Muscle layer of colon (tissue), 2 donors: Measurements from ENCODE around the gene STIL.
"Not testable (repeated sequence)": the region's sequence is repeated elsewhere in the genome, so short reads cannot be mapped to it uniquely, and the experiment has no call there.

Source experiments
- H3K27ac ChIP-seq: one replicate; pipeline ENCODE4 v1.7.0; 2013; ENCODE audit warnings: low read depth, mild to moderate bottlenecking, low read length, moderate library complexity
- H3K27me3 ChIP-seq, 2 donors: one replicate each; pipeline ENCODE4 v1.7.0; 2013; ENCODE audit warnings: low read length in 2 of 2, mild to moderate bottlenecking in 2 of 2; ENCODE audit not compliant: insufficient read depth in 2 of 2, control insufficient read depth in 1 of 2
- H3K36me3 ChIP-seq: one replicate; pipeline ENCODE4 v1.7.0; 2013; ENCODE audit warnings: mild to moderate bottlenecking, low read length; ENCODE audit not compliant: insufficient read depth
- H3K4me1 ChIP-seq: one replicate; pipeline ENCODE4 v1.7.0; 2013; ENCODE audit warnings: mild to moderate bottlenecking, low read length; ENCODE audit not compliant: insufficient read depth
- H3K4me3 ChIP-seq, 2 donors: one replicate each; pipeline ENCODE4 v1.7.0; 2013; ENCODE audit warnings: low read length in 2 of 2, low read depth in 1 of 2, mild to moderate bottlenecking in 1 of 2, moderate library complexity in 1 of 2
- H3K9ac ChIP-seq: one replicate; pipeline ENCODE4 v1.7.0; 2013; ENCODE audit warnings: low read length
- H3K9me3 ChIP-seq: one replicate; pipeline ENCODE4 v1.7.0; 2013; ENCODE audit warnings: mild to moderate bottlenecking, low read length
- donor health status: abdominal sarcoma.
- donor health status: Adenocarcinoma of cecum.

The STIL gene

DNA sequence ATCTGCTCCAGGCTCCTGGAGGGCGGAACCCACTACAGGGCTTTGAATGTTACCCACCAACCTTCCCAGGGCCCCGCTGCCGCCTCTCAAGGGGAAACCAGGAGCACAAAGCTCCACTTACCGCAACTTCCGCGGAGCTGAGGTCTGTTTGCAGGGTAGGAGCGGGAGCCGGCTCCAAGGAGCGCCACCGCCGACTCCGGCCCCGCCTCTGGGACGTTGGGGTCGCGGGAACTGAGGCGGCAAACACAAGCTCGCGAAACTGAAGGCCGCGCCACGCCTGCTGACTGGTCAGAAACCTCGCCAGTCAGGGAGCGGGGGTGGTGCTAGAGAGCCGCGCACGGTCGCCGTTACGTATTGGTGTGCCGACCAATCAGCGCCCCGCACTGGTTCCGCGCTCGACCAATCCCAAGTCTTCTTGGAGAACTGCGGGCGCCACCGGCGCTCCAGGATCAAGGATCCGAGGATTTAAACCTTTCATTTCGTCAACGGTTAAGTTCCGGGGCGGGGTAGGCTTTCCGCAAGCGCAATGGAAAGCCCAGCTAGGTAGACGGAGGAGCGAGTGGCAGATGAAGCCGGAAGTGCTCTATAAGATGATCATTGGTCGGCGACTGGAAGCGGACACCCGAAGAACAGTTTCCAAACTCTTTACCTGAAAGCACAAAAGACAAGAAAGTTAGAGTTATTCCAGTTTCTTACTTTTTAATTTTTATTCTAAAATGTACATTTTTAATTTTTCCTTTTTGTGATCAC, at the start of gene STIL:
Gene STIL (minus strand): TSS at position 233 of the 750 bp plus-strand sequence. CDS start 3,828 bp downstream, outside the sequence.
- Histone ChIP-seq H3K27ac (peak within 1 kb of the TSS; percentile 10), H3K9me3 (no peaks in the 10 kb centered on the region), H3K27me3 (no peaks in the 10 kb centered on the region), H3K4me1 (peaks cover 7% of the 10 kb centered on the region), H3K36me3 (no peaks in the 10 kb centered on the region), H3K9ac (peak within 1 kb of the TSS; percentile 2), H3K4me3 (peak within 1 kb of the TSS; percentile 57 to 91)

GRCh38 chr1:47362828-47363227, 48.9 kb upstream of the STIL start:
- Histone ChIP-seq H3K9me3 (no peaks in the 10 kb centered on the region), H3K4me3 (no peak overlapping the region), H3K27ac (no peak overlapping the region), H3K4me1 (no peaks in the 10 kb centered on the region), H3K27me3 (no peaks in the 10 kb centered on the region), H3K9ac (no peak overlapping the region), H3K36me3 (no peaks in the 10 kb centered on the region)

DNA sequence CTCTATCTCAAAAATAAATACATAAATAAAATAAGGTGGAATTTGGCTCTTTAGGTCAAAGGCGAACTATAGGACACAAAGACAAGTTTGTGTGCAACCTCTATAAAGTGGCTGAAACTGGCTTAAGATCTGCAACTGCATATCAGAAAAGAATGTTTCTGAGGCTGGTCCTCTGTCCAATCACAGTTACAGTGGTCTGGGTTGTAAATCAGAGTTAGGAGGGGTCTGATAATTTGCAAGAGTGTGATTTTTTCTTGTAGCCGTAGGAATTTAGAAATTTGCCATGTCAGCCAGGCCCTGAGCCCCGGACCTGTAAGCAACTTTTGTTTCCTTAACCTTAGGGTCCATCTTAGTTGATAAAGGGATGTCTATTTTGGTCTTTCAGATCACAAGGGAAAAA, 47.4 kb upstream of the STIL start:
- Histone ChIP-seq H3K9me3 (no peaks in the 10 kb centered on the region), H3K4me3 (no peak overlapping the region), H3K27me3 (no peaks in the 10 kb centered on the region), H3K4me1 (no peaks in the 10 kb centered on the region), H3K36me3 (no peaks in the 10 kb centered on the region), H3K27ac (no peak overlapping the region), H3K9ac (no peak overlapping the region)

DNA sequence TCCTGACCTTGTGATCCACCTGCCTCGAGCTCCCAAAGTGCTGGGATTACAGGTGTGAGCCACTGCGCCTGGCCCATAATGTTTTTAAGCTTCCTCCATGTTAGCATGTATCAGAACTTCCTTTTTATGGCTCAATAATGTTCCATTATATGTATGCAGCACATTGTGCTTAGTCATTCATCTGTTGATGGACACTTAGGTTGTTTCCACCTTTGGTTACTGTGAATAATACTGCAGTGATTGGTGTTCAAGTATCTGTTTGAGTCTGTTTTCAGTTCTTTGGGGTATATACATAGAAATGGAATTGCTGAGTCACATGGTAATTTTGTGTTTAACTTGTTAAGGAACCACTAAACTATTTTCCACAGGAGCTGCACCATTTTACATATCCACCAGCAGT, 37.4 kb upstream of the STIL start:
- Histone ChIP-seq H3K9me3 (no peaks in the 10 kb centered on the region), H3K36me3 (no peaks in the 10 kb centered on the region), H3K4me1 (peaks cover 6% of the 10 kb centered on the region), H3K9ac (no peak overlapping the region), H3K4me3 (no peak overlapping the region), H3K27ac (no peak overlapping the region), H3K27me3 (no peaks in the 10 kb centered on the region)

DNA sequence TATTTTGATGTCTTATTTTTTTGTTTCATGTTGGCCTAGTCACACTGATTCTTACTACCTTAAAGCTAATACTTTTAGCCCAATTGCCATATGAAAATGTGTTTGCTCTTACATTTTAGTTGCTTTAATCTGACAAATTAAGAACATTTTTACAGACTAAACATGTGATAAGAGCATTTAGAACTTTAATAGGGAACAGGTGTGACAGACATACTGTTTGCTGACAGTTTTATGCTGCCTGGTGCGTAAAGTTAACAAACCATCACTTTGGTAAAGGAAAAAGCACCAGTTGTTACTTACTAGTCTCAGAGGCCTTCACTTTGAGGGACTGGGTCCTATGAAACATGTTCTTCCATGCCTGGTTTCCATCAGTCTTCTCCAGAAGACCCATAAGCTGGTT, 34.3 kb upstream of the STIL start:
- no peaks in the 10 kb centered on the region for H3K36me3 ChIP-seq
- no peak overlapping the region for H3K9ac ChIP-seq
- no peaks in the 10 kb centered on the region for H3K27me3 ChIP-seq
- H3K9me3 ChIP-seq: no peaks in the 10 kb centered on the region
- H3K4me3 ChIP-seq: no peak overlapping the region
- H3K27ac ChIP-seq: no peak overlapping the region
- peaks cover 6% of the 10 kb centered on the region for H3K4me1 ChIP-seq

DNA sequence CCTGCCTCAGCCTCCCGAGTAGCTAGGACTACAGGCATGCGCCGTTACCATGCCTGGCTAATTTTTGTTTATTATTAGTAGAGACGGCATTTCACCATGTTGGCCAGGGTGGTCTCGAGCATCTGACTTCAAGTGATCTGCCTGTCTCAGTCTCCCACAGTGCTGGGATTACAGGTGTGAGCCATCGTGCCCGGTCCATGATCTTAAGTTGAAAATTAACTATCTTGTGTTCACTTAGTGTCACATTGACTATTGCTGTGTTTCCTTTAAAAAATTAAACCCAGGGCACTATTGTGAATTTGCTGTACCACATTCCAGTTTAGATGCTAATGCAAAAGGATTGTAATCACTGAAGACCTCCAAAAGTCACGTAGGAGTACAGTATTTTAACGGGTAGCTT, 33.8 kb upstream of the STIL start:
- no peak overlapping the region for H3K9ac ChIP-seq
- peaks cover 6% of the 10 kb centered on the region for H3K4me1 ChIP-seq
- H3K4me3 ChIP-seq: no peak overlapping the region
- H3K27me3 ChIP-seq: no peaks in the 10 kb centered on the region
- no peaks in the 10 kb centered on the region for H3K36me3 ChIP-seq
- H3K27ac ChIP-seq: no peak overlapping the region
- H3K9me3 ChIP-seq: no peaks in the 10 kb centered on the region

DNA sequence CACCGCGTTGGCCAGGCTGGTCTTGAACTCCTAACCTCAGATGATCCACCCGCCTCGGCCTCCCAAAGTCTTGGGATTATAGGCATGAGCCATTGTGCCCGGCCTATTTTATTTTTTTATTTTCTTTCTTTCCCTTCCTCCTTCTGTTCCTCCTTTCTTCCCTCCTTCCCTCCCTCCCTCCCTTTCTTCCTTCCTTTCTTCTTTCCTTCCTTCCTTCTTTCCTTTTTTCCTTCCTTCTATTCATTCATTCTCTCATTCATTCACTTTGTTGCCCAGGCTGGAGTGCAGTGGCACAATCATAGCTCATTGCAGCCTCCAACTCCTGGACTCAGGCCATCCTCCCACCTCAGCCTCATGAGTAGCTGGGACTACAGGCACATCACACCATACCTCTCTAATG, 33.0 kb upstream of the STIL start:
- not testable (repeated sequence) for H3K9me3 ChIP-seq, H3K27me3 ChIP-seq, H3K9ac ChIP-seq, H3K27ac ChIP-seq, H3K4me1 ChIP-seq, H3K4me3 ChIP-seq, H3K36me3 ChIP-seq

DNA sequence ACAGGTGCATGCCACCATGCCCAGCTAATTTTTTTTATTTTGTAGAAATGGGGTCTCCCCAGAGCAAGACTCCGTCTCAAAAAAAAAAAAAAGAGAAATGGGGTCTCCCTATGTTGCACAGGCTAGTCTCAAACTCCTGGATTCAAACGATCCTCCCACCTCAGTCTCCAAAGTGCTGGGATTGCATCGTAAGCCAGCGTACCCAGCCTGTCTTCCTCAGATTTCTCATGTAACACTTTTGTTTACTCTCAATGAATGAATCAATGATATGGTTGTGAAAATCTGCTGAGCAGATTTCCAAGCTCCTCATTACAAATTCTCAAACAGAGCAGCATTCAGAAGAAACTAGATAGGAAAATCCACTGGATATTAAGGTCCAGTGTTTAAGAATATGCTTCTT, 26.3 kb upstream of the STIL start:
- Histone ChIP-seq H3K9ac (no peak overlapping the region), H3K27me3 (no peaks in the 10 kb centered on the region), H3K36me3 (no peaks in the 10 kb centered on the region), H3K27ac (no peak overlapping the region), H3K9me3 (no peaks in the 10 kb centered on the region), H3K4me1 (peaks cover 6% of the 10 kb centered on the region), H3K4me3 (no peak overlapping the region)

DNA sequence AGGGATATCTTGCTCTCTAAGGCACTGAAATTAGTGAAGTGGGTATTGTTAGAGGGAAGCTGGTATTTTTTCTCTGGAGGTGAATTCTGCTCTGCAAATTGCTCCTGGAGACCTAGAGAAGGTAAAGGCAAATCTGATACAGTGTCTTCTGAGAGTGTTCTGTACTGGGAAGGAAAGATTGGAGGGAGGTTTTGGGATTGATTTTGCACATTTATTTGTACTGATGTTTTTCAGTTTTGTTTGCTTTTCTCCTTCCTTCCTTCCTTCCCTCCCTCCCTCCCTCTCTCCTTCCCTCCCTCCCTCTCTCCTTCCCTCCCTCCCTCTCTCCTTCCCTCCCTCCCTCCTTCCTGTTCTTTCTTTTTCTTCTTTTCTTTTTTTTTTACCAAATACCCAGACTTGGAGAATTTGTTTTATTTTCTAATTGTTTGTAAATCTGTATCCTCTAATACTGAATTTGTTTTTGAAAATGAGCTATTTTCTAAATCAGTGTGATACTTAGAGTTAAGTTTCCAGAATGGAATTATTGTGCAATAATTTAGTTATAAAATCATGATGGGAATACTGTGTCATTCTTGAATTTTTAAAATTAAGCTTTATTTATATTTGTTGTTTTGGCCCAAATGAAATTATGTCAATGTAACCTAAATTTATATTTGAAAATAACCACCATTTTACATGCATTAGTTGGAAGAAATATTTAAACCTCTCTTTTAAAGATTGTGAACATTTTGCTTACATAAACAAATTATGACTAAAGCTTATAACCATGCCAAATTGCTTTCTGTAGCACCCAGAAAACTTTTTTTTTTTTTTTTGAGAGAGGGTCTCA, 24.5 kb upstream of the STIL start:
- Histone ChIP-seq H3K27me3 (no peaks in the 10 kb centered on the region), H3K4me1 (peaks cover 11% of the 10 kb centered on the region), H3K9me3 (no peaks in the 10 kb centered on the region), H3K4me3 (no peak overlapping the region), H3K36me3 (no peaks in the 10 kb centered on the region), H3K9ac (no peak overlapping the region), H3K27ac (no peak overlapping the region)

DNA sequence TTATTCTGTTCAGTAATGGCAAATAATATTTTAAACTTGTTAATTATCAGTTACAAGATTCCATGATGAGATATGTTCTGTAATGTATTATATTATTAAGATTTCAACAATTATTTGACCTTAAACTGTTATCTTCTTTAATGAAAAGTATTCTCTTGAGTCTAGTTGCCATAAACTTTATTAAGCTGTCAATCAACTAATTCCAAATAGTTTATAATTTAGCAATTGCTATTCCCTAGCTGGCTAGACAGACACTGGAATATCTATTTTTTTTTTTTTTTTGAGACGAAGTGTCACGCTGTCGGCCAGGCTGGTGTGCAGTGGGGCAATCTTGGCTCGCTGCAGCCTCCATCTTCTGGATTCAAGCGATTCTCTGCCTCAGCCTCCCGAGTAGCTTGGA, 23.4 kb upstream of the STIL start:
- H3K9ac ChIP-seq: no peak overlapping the region
- peaks cover 17% of the 10 kb centered on the region for H3K4me1 ChIP-seq
- no peaks in the 10 kb centered on the region for H3K27me3 ChIP-seq
- no peaks in the 10 kb centered on the region for H3K9me3 ChIP-seq
- no peak overlapping the region for H3K27ac ChIP-seq
- H3K4me3 ChIP-seq: no peak overlapping the region
- no peaks in the 10 kb centered on the region for H3K36me3 ChIP-seq

DNA sequence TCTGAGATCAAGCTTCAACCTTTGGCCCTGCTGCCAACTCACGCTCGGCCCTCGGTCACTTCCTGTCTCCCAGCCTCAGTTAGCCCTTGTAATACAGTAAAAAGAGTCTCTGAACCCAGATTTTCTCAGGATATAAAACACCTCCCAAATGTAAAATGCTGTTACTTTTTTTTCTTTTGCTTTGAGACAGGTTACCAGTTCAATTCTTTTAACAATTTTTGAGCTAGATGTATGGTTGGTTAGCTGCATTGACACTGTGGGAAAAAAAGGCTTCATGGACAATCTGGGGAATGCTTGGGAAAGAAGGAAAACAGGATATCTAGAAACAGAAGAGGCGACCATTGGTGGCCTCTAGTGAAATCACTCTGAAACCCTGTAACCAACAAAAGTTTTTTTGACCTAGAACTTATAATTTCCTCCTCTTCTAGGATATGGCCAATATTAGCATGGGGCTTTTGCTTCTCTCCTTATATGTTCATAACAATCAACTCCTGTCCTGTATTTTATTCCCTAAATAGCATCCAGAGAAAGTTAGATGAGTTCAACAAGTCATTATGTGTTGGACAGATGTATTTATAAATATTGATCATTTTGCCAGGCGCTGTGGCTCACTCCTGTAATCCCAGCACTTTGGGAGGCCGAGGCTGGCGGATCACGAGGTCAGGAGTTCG, 21.0 kb upstream of the STIL start:
- peak overlapping the region; percentile 80 for H3K9ac ChIP-seq
- peak overlapping the region; percentile 69 for H3K27ac ChIP-seq
- H3K9me3 ChIP-seq: no peaks in the 10 kb centered on the region
- peak overlapping the region; percentile 67 to 95 for H3K4me3 ChIP-seq
- H3K36me3 ChIP-seq: no peaks in the 10 kb centered on the region
- no peaks in the 10 kb centered on the region for H3K27me3 ChIP-seq
- peaks cover 18% of the 10 kb centered on the region for H3K4me1 ChIP-seq
